Esophagus muscularis mucosa (tissue), 4 donors: Measurements from ENCODE around the gene PNPLA6. TPM values are rescaled to one million over a fixed set of nuclear protein-coding genes. Genes with fewer than 3 reads are reported as not detected.

Experiments used
- DNase-seq: peaks from one replicate; pipeline ENCODE4 v3.0.0-alpha.2; 2017; ENCODE audit errors: extremely low spot score
- H3K27ac ChIP-seq, 4 donors: fragments of 200-600 bp; sonication (generic); replicated peaks in 1 of 4; 1 replicate in 3 of 4; 2 replicates in 1 of 4; pipeline ENCODE4 v1.5.1; 2016 to 2019; ENCODE audit warnings: mild to moderate bottlenecking in 1 of 4
- H3K27me3 ChIP-seq, 4 donors: fragments of 200-600 bp; sonication (generic); one replicate each; pipeline versions ENCODE4 v1.5.1 to v1.6.0; 2016 to 2019
- H3K36me3 ChIP-seq, 4 donors: fragments of 200-600 bp; sonication (generic); one replicate each; pipeline ENCODE4 v1.5.1; 2016 to 2019
- H3K4me1 ChIP-seq, 4 donors: fragments of 200-600 bp; sonication (generic); one replicate each; pipeline ENCODE4 v1.5.1; 2016 to 2019
- H3K4me3 ChIP-seq, 4 donors: fragments of 200-600 bp; sonication (generic); 1 replicate in 2 of 4; 2 replicates in 2 of 4; pipeline ENCODE4 v1.5.1; 2016 to 2019; ENCODE audit warnings: mild to moderate bottlenecking in 4 of 4, moderate library complexity in 1 of 4
- H3K9me3 ChIP-seq, 4 donors: fragments of 200-600 bp; sonication (generic); 1 replicate in 3 of 4; 2 replicates in 1 of 4; pipeline ENCODE4 v1.5.1; 2016 to 2019
- EP300 ChIP-seq: sonication (generic); formaldehyde crosslinking; IDR thresholded peaks from one replicate; pipeline ENCODE4 v1.6.1; 2017; ENCODE audit warnings: antibody characterized with exemption
- POLR2A ChIP-seq: fragments of 450-650 bp; IDR thresholded peaks from one replicate; pipeline ENCODE4 v1.6.1; 2017; ENCODE audit warnings: antibody characterized with exemption, moderate library complexity, mild to moderate bottlenecking, low read depth
- POLR2AphosphoS5 ChIP-seq, 2 donors: sonication (generic); formaldehyde crosslinking; IDR thresholded peaks; one replicate each; pipeline ENCODE4 v1.6.1; 2017; ENCODE audit warnings: antibody characterized with exemption in 2 of 2
- WGBS: methylation state at CpG from one replicate; pipeline ENCODE4 v1.1.5; 2018; 5-methylcytosine and 5-hydroxymethylcytosine counted together
- intact Hi-C: fragments of 100-400 bp; cut with DNase I; formaldehyde crosslinking; loops from one replicate; pipeline ENCODE4 v1.15.1; 2023
- total RNA-seq, 4 donors: library from RNA; depleted of rRNA; stranded (reverse); fragments of >200 nt; gene quantifications; one replicate each; pipeline versions ENCODE4 v1.1.0 to v1.2.1, GENCODE V29; 2016
- TF ChIP-seq, protein P1 (sequence below), 3 experiments: fragments of 200-600 bp in 2 of 3; fragments of 450-650 bp in 1 of 3; sonication (generic) in 2 of 3; IDR thresholded peaks; one replicate each; pipeline ENCODE4 v1.5.1; 2017 to 2019; ENCODE audit warnings: antibody characterized with exemption in 3 of 3, mild to moderate bottlenecking in 2 of 3, moderate library complexity in 1 of 3

Gene PNPLA6
- total RNA-seq, 4 donors from 2014 or later = 58.1 to 156 (median 85.7) TPM

GRCh38 chr19:7492142-7492541 lies 43.4 kb upstream of the PNPLA6 start:
- intact Hi-C loops = loop anchor here (5.0 kb wide), 1 partner anchor 40 kb away; no protein-coding TSS in a partner anchor
- H3K4me1 ChIP-seq = peaks cover 8 to 34% (median 23%) of the 10 kb centered on the region in 4 donors
- no peaks in the 10 kb centered on the region for H3K9me3 ChIP-seq
- no peak overlapping the region for H3K27ac ChIP-seq
- no peaks in the 10 kb centered on the region for H3K27me3 ChIP-seq
- DNase-seq = no peak
- TF ChIP-seq POLR2AphosphoS5 (IDR thresholded peaks at IDR 0.05) = no peak
- no peak for TF ChIP-seq EP300
- no peak for TF ChIP-seq POLR2A
- TF ChIP-seq, protein P1, sequence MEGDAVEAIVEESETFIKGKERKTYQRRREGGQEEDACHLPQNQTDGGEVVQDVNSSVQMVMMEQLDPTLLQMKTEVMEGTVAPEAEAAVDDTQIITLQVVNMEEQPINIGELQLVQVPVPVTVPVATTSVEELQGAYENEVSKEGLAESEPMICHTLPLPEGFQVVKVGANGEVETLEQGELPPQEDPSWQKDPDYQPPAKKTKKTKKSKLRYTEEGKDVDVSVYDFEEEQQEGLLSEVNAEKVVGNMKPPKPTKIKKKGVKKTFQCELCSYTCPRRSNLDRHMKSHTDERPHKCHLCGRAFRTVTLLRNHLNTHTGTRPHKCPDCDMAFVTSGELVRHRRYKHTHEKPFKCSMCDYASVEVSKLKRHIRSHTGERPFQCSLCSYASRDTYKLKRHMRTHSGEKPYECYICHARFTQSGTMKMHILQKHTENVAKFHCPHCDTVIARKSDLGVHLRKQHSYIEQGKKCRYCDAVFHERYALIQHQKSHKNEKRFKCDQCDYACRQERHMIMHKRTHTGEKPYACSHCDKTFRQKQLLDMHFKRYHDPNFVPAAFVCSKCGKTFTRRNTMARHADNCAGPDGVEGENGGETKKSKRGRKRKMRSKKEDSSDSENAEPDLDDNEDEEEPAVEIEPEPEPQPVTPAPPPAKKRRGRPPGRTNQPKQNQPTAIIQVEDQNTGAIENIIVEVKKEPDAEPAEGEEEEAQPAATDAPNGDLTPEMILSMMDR (IDR thresholded peaks at IDR 0.05) = no peak
- 59% methylated on average over 4 of the region's 4 CpGs for WGBS
- H3K36me3 ChIP-seq = no peaks in the 10 kb centered on the region
- no peak overlapping the region for H3K4me3 ChIP-seq

GRCh38 chr19:7492558-7492957 lies 43.0 kb upstream of the PNPLA6 start:
- H3K9me3 ChIP-seq = no peaks in the 10 kb centered on the region
- H3K36me3 ChIP-seq = no peaks in the 10 kb centered on the region
- no peaks in the 10 kb centered on the region for H3K27me3 ChIP-seq
- no peak overlapping the region for H3K27ac ChIP-seq
- H3K4me3 ChIP-seq = no peak overlapping the region
- 72% methylated on average over 11 of the region's 11 CpGs for WGBS
- intact Hi-C loops = loop anchor here (5.0 kb wide), 1 partner anchor 40 kb away; no protein-coding TSS in a partner anchor
- no peak for DNase-seq
- TF ChIP-seq POLR2AphosphoS5 (IDR thresholded peaks at IDR 0.05) = no peak
- no peak for TF ChIP-seq EP300
- TF ChIP-seq POLR2A = no peak
- TF ChIP-seq, protein P1 (IDR thresholded peaks at IDR 0.05) = no peak
- H3K4me1 ChIP-seq = peaks cover 8 to 34% (median 23%) of the 10 kb centered on the region in 4 donors

DNA sequence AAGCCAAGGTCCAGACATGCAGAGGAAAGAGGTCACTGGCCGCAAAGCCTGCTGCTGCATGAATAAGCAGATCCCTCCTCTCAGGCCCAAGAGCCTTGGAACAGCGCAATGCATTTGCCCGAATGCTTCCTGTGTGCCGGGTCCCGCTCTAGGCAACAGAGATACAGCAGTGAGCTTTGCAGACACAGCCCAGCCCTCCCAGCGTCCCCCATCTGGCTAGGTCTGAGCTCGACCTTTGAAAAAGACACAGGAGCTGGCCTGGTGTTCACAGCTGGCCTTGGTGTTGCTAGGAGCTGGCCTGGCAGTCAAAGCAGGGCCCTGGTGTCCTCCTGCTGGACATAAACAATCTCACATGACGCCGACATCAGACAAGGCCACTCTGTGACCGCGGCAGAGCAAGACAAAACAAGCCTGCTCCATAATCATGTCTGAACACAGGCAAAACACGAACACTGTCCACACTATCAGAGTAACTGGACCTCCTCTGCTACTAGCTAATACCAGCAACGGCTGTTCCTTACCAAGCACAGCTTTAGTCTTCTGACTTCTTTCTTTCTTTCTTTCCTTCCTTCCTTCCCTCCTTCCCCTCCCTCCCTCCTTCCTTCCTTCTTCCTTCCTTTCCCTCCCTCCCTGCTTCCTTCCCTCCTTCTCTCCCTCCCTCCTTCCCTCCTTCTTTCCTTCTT lies 41.0 kb upstream of the PNPLA6 start:
- no peaks in the 10 kb centered on the region for H3K27me3 ChIP-seq
- 56% methylated on average over 12 of the region's 13 CpGs for WGBS
- no peaks in the 10 kb centered on the region for H3K36me3 ChIP-seq
- no peaks in the 10 kb centered on the region for H3K9me3 ChIP-seq
- intact Hi-C loops = loop anchor here (5.0 kb wide), 1 partner anchor 38 kb away; no protein-coding TSS in a partner anchor
- no peak overlapping the region for H3K4me3 ChIP-seq
- peaks cover 1 to 22% (median 14%) of the 10 kb centered on the region in 4 donors for H3K4me1 ChIP-seq
- TF ChIP-seq POLR2A (no peak), POLR2AphosphoS5 (IDR thresholded peaks at IDR 0.05) (peak in 1 of 2 donors; percentile 33)
- TF ChIP-seq, protein P1 (IDR thresholded peaks at IDR 0.05) = peak in 1 of 3 experiments; percentile 23
- no peak for DNase-seq
- H3K27ac ChIP-seq = peak overlapping the region; percentile 3 to 79 (median 61)

GRCh38 chr19:7497292-7497691 lies 38.2 kb upstream of the PNPLA6 start:
- Histone ChIP-seq H3K4me3 (no peak overlapping the region), H3K27me3 (peaks cover 0 to 24% (median 0%) of the 10 kb centered on the region in 4 donors), H3K36me3 (no peaks in the 10 kb centered on the region), H3K9me3 (no peaks in the 10 kb centered on the region), H3K27ac (no peak overlapping the region), H3K4me1 (peaks cover 11 to 30% (median 22%) of the 10 kb centered on the region in 4 donors)
- WGBS = 68% methylated on average over 7 of the region's 7 CpGs
- DNase-seq = no peak
- intact Hi-C loops = no loop called here
- no peak for TF ChIP-seq EP300
- no peak for TF ChIP-seq POLR2A
- TF ChIP-seq, protein P1 (IDR thresholded peaks at IDR 0.05) = peak in 1 of 3 experiments; percentile 27
